HUDEP-2 (cell line): Measurements from ENCODE around the gene LRRC8E.

ENCODE experiments used
- DNase-seq, 76 experiments: peaks; one replicate each; lab custom pipeline; 2025; ENCODE audit not compliant: unreplicated experiment in 76 of 76; lab: John Stamatoyannopoulos, UW

The LRRC8E gene

DNA sequence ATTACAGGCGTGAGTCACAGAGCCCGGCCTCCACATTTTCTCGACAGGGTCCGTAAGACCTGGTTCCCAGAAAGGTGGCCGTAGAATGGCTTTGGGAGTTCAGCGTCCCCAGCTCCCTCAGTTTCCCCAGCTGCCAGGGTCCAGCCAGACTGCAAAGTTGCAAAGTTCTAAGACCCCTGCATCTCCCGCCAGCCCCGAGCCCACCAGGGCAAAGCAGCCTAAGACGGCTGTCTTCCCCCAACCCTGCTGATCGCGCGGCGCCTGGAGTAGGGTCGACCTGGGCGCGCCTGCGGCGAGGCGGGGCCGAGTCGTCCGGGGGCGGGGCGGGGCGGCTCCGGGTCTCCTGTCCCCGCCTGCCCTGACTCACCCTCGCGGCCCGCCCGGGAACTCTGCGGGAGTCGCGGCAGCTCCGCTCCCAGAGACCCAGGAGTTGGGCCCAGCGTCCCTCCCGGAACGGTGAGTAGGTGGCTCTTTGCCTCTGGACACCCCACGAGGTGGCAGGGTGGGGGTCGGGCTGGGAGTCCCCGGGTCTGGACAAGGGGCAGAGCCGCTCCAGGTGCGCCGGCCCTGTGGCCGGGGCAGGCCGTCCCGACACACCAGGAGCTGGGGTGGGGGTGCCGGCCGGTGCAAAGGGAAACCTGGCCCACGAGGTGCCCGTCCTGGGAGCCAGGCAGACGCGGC lies at the start of gene LRRC8E:
Gene LRRC8E (plus strand): TSS at position 366 of the 681 bp plus-strand sequence. CDS start 7,094 bp downstream, outside the sequence.
- peak in 37 of 76 experiments; percentile 25 to 72 (median 50) for DNase-seq

GRCh38 chr19:7839476-7839875 lies 48.8 kb upstream of the LRRC8E start:
- no peak for DNase-seq

- no peak for DNase-seq
Measured at GRCh38 chr19:7840629-7841028, 47.7 kb upstream of the LRRC8E start.

GRCh38 chr19:7841751-7842660 lies 46.3 kb upstream of the LRRC8E start:
- DNase-seq: no peak

- no peak for DNase-seq
Measured at GRCh38 chr19:7842661-7843294, 45.5 kb upstream of the LRRC8E start.

DNA sequence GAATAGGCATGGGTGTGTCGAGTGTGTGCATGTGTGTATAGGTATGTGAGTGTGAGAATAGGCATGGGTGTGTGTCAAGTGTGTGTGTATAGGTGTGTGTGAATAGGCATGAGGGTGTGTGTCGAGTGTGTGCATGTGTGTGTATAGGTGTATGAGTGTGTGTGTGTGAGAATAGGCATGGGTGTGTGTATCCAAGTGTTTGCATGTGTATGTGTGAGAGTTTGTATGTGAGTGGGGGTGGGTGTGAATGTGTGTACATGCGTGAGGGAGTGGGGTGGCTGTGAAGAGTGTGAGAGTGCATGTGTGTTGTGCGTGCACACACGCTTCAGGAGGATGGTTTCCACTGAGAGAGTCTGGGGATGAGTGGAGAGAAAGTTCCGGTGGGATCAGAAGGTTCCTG lies 44.8 kb upstream of the LRRC8E start:
- no peak for DNase-seq

- DNase-seq: no peak
Measured at GRCh38 chr19:7844405-7844804, 43.9 kb upstream of the LRRC8E start.

DNA sequence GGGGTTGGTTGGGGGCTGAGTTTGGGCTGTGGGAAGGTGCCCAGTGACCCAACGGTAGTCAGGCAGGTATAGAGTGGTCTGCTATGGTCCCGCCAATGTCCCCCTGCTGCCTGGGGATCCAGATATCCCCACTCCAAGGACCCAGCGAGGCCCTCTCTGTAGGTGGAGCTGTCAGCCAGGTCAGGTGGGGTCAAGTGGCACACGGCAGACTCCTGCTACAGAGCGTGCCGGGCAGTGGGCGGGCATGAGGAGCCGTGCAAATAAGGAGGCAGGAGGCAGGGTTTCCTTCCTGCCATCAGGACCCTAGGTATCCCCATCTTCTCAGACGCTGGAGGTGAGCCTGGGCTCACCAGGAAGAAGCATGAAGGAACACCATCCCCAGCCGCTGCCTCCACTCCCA lies 43.4 kb upstream of the LRRC8E start:
- no peak for DNase-seq

DNA sequence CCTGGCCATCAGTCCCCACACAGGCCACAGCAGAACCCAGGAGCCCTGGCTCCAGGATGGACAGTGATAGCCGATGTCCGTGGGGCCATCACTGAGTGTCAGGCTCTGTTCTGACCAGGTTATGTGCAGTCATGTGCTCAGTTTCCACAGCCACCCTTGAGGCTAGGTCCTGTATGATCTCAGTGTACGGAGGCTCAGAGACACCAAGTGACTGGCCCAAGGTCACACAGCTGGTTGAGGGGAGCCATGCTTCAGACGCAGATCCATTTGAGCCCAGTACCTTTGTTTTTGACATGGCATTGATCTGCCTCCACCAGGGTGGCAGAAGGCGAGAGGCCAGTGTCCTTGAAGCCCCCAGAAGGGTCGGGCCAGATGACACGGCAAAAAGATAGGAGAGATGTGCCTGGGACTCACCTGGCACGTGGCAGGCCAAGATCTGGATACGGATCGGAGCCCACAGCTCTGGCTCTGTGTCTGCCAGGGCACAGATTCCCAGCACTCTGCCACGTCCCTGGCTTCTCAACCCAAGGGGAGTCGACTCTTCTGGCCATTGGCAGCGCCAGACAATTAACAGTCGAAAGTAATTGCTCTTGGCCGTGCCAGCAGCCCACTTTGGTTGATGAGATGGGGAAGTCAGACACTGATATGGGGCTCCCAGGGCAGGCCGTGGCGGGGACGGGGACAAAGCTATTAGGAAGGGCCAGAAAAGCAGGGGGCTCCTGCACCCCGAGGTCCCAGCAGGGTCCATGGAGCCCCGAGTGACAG lies 42.7 kb upstream of the LRRC8E start:
- no peak for DNase-seq

DNA sequence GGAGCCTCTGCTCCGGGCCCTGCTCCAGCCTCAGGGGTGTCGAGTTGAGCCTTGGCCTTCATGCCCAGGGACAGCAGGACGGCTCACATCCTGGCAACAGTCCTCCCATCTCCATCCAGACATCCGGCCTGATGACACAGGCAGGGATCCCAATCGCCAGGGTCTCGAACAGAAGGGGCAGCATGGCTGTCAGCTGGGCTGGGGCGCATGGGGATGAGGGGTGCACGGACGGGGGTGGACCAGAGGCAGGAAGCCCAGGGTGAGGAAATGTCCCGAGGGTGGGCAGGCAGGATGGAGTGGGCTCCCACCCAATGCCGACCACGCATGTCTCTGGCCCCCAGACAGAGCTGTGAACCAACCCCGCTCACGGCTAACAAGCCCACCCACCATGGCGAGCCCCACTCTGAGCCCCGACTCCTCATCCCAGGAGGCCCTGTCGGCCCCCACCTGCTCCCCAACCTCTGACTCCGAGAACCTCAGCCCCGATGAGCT lies 42.1 kb upstream of the LRRC8E start:
- DNase-seq: no peak

- DNase-seq: no peak
Measured at GRCh38 chr19:7847664-7848063, 40.6 kb upstream of the LRRC8E start.

DNA sequence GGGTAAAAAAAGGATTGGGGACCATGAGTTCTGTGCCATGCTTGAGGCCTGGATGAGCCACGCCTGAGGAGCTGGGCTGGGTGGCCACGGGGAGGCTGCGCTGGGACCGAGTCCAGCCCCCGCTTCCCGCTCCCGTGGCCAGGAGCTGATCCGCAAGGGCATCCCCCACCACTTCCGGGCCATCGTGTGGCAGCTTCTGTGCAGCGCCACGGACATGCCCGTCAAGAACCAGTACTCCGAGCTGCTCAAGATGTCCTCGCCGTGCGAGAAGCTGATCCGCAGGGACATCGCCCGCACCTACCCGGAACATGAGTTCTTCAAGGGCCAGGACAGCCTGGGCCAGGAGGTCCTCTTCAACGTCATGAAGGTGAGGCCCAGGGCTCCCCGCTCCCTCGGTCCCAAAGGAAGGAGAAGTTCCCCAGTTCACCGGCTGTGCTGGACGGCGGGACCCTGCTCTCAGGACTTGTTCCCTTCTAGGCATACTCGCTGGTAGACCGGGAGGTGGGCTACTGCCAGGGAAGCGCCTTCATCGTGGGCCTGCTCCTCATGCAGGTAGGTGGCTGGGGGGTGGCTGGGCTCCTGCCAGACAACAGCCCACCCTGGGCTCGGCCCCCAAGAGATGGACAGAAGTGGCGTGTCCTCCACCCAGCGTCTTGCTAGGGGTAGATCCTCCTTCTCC lies 39.4 kb upstream of the LRRC8E start:
- DNase-seq: no peak

GRCh38 chr19:7849631-7849999 lies 38.7 kb upstream of the LRRC8E start:
- no peak for DNase-seq

DNA sequence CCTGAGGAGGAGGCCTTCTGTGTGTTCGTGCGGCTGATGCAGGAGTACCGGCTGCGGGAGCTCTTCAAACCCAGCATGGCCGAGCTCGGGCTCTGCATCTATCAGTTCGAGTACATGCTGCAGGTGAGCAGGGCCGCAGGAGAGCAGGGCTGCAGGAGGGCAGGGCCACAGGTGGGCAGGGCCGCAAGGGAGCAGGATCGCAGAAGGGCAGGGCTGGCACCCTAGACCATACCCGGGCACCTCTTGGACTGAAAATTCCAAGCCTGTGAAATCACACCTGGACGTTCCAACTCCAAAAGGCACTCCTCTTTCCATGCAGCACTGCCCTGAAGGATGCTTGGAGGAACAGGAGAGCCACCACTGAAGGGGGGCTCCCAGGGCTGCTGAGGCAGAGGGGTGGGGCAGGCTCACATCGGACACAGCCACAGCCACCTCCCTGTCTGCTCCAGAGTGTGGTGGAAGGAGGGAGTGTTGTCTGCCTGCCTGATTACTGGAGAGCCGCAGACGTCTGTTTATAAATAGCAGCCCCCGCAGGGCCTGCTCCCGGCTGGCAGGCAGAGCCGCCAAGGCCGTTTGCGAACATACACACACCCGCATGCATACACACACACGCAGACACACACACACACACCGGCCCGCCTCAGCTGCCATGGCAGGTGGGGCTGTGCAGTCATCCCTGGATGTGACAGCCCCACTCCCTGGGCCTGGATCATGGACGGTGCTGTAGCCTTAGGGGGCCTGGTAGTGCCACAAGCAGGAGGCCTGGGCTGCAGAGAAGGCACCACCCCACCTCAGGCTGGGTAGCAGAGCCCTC lies 38.1 kb upstream of the LRRC8E start:
- no peak for DNase-seq

DNA sequence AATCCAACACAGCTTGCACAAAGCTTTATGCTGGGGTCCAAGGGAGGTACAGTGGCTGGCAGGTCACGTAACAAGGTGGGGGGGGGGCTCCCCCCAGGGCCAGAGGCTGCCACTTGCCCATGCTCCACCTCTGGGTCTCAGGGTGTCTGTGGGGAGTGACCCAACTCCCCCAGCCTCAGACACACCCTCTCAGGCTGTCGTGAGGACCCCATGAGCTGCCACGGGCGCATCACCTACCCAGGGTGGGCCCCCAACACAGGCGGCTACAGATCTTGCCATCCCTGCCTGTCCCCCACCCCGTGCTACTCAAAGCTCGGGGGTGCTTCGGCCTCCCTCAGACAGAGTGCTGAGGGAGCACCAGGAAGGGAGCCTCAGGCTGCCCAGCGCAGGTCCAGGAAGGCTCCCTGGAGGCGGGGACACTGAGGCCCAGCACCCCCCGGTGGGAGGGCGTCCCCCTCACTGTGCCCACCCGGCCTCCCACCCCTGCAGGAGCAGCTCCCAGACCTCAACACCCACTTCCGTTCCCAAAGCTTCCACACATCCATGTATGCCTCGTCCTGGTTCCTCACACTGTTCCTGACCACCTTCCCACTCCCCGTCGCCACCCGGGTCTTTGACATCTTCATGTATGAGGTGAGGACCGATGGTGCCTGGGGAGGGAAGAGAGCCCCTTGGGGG lies 37.2 kb upstream of the LRRC8E start:
- DNase-seq: no peak

GRCh38 chr19:7851623-7852500 lies 36.4 kb upstream of the LRRC8E start:
- DNase-seq: no peak

DNA sequence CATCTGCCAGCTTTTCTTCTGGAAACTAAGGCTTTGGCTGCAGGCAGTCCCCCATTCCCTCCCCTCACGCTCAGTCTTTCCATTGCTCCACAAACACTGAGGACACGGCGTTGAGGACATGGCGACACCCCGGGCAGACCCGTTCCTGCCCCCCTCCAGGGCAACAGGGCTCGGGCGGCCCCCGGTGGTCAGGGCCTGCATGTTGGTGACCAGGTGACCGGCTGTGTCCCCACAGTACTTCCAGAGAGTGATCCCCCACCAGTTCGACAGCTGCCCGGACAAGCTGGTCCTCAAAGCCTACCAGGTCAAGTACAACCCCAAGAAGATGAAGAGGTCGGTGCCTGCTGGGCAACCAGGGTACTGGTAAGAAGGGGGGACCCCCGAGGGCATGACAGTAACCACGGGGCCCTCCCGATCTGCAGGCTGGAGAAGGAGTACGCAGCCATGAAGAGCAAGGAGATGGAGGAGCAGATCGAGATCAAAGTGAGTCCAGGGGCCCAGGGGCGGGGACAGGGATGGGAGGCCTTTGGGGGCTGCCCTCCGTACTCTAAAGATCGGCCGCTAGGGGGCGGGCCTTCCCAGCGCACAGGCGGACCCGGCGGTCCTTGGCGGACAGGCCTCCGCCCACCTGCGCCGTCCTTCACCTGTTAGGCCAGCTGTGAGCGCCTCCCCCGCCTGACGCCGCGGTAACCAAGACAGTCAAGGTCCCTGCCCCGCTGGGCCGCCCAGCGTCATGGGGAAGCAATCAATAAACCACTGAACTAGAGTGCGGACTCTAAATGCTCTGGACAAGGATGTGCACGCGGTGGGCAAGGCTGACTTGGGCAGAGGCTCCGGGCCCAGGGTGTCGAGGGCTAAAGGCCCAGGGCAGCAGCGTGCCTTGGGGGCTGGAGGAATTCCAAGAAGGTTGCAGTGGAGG lies 35.2 kb upstream of the LRRC8E start:
- DNase-seq: peak in 60 of 76 experiments; percentile 18 to 81 (median 56)
